Activated T-cell treated with anti-CD3 and anti-CD28 coated beads for 48 hours (primary cell): ENCODE data around the gene PIK3AP1.
A peak's percentile ranks its signal among the peaks of the same experiment; 100 is the strongest.
"Not testable (repeated sequence)": the region's sequence is repeated elsewhere in the genome, so short reads cannot be mapped to it uniquely, and the experiment has no call there.

Experiments used
- DNase-seq: peaks from one replicate; pipeline ENCODE4 v3.0.0-alpha.2; 2020; ENCODE audit warnings: low read depth

PIK3AP1 gene

DNA sequence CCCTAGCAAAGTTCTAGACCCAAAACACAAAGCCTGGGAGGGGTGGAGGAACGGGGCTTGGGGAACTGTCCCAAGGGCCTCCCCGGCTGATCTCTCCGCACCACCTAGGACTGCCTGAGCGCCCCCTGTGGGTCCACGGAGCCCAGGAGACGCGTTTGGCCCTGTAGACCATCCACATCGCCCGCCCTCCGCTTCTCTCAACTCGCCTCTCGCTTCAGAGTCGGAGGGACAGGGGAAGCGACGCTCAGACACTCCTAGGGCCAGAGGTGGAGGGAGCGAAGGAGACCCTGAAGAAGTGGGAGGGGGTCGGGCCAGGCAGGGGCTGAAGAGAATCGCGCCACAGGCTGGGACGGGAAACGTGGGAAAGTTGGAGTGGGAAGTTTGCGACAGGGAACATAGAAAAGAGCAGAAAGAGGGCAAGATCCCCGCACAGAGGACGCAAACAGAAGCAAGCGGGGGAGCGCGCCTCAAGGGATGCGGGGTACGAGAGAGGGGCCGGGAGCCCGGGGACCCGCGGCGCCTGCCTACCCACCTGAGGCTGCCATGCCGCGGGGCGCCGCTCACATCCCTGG, 378 bp downstream of the PIK3AP1 start:
- peak; percentile 51 for DNase-seq

DNA sequence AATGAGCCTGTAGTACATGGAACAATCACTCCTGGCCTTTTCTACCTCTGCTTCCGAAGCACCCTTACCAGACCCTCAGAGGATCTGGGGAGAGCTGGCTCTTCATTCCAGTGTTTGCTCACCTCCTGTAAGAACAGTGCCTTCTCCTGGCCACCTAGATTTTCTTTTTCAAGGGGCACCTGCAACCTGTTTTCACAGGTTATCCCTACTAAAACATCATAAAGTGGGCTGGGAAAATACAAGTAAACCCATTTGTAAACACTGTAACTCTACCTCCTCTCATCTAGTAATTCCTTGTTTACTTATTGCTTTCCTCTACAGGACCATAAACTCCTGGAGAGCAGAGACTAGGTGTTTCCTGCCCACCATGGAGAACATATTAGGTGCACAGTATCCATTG, 1.1 kb downstream of the PIK3AP1 start:
- DNase-seq: no peak

DNA sequence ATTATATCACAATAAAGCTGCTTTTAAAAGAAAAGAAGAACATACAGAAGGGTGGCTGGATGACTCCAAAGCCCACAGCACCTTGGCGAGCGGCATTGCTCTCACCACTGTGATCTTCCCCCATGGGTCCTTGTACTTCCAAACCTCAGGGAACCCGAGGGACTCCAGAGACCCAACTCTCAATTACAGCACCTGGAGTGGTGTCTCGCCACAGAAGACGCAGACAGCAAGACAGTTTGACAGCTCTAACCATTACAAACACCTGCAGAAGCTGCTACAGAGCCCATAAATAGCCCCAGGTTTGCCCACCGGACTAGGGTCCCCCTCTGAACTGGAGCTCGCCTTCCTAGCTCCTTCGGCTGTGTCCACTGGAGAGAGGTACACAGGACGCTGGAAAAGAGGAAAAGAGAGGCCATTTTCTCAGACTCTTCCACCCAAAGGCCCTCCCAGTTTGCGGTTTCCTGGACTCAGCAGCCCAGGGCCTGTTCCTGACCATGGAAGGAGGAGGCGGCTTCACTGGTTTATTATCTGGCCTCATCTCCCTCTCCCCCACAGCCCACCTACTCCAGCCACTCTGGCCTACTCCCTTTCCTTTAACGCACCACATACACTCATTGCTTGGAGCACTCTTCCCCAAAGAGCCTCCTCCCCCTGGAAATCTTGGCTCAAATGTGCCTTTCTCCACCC, 1.9 kb downstream of the PIK3AP1 start:
- no peak for DNase-seq

DNA sequence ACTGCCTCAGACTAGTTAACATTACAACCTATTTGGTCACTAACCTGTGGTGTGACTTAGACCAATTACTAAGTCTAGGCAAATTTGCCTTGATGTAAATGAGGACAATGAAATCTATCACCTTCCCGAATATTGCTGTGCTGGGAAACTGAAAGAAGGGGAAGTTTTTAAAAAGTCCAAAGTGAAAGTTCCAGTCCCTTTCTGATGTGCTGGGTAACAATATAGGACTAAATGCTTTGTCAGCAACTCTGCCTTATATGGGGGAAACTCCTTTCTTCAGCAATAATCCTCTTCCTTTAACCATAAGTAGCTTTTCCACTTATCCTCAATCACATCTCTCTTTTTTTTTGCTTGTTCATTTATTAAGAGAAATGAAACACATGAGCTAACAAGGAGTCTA, 3.9 kb downstream of the PIK3AP1 start:
- DNase-seq: no peak

DNA sequence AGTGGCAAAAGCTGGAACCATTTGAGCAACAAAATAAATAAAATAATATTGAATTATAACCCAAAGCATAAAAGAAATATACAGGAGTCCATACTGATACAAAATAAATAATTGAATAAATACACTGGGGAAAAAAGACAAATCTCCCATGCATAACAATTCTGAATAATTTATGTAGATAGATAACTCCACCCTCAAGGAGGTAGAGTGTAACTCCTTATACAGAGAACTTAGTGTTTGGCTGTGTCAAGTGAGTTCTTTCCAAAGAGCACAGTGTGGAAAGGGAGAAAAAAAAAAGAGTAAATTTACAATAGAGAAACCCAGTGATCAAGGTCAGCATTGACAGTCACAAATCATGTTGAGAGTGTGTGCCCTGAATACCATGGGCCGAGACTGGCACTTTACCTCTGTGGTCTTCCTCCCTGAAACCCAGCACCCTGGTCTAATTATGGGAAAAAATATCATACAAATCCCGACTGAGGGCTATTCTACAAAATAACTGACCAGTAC, 5.5 kb downstream of the PIK3AP1 start:
- DNase-seq: no peak

DNA sequence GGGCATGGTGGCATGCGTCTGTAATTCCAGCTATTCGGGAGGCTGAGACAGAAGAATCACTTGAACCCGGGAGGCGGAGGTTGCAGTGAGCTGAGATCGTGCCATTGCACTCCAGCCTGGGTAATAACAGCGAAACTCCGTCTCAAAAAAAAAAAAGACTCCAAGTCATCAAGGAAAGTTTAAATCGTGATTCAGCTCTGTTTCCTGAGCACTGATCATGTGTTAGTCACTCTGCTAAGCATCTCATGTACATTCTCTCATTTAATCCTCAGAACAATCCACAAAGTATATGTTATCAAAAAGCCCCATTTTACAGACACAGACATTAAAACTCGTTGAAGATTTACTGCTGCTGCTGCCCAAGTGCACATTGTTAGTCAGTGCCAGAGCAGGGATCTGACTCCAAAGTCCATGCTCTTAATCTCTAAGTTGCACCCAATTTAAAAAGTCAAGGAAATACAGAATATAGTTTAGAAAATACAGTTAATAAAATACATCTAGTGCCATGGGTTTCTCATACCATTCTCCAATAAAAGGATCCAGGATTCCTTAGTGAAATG, 6.2 kb downstream of the PIK3AP1 start:
- no peak for DNase-seq

DNA sequence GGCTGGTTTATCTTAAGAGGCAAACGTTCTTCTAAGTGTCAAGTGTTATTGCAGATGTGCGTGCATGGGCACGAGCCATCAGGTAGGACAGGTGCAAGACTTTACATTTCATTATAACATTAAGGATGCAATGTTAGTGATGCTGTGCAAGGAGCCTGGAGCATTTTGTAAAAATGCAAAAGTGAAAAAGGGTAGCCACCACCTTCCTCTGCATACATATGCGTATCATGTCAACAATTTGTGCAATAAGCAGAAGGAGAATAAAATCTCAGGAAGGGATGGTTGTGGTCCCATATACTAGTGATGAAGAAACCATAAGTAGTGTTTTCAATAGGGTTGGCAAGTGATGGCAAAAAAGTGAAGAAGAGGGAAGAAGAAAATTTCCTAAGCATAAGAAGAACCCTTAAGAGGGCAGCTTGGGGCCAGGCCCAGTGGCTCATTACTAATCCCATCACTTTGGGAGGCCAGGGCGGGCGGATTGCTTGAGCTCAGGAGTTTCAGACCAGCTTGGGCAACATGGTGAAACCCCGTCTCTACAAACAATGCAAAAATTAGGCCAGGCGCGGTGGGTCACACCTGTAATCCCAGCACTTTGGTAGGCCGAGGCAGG, 7.5 kb downstream of the PIK3AP1 start:
- no peak for DNase-seq

DNA sequence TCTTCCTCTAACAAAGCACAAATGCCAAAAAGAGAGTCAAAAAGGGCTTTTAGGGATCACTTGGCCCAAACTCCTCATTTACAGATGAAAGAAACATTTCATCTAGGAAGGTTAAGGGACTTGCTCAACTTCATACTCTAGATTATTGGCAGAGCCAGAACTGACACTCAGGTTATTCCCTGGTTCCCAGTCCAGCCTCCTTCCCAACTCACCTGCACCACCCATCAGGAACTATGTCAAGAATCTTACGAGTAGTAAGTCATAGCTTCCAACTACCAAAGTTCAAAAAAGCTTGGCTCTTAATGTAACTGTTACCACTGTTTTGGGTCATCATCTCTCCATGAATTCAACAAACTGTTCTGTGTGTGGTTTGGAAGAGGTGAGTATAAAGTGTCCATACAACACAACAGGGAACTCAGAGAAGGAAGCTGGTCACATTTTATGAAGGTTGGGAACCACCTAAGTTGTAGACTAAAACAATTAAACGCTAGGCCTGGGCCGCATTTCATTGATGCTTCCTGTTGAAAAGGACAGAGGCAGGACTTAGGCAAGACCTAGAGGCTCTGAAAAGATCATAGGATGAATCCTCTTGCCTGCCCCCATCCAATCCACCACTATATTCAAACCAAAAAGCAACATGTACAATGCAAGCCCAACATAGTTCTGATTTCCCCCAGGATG, 9.1 kb downstream of the PIK3AP1 start:
- no peak for DNase-seq

DNA sequence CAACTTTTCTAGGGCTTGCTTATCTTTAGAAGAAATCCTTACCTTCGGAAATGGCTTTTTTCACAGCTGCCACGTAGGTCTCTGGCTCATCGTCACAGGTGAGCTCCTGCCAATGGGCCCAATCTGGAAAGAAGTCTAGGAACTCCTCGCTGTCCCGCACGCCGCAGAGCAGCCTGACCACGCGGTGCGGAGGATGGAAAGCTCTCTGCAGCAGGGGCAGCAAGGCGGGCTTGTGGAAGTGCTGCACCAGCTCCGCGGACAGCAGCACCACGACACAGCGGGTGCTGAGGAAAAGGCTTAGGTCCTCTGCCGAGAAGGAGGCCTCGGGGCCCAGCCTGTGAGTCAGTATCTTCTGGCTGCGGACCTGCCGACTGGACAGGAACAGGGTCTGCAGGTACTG, 10.8 kb downstream of the PIK3AP1 start:
- no peak for DNase-seq

DNA sequence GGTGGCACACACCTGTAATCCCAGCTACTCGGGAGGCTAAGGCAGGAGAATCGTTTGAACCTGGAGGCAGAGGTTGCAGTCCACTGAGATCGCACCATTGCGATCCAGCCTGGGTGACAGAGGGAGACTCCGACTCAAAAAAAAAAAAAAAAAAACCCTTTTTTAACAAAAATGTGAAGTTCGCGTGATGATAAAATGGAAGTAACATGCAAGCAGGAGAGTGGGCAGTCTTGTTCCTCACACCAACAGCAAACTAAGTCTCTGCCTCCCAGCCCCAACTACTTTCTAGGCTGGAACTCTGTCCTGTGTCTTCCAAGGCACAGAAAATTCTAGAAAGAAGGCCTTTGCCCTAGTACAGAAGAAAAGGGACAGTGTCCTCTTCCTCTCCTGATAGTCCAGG, 11.3 kb downstream of the PIK3AP1 start:
- no peak for DNase-seq

DNA sequence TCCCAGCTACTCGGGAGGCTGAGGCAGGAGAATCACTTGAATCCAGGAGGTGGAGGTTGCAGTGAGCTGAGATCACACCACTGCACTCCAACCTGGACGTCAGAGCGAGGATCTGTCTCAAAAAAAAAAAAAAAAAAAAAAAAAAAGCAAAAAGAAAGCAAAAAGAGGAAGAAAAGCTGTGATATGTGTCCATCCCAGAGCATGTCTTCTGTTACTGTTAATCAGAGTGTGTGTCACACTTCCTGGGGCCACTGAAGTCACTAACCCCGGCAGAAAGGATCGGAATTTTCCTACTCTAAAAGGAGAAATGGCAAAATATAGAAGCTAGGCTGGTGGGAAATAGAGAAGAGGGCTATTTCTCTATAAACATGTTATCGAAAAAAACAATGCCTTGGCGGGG, 11.9 kb downstream of the PIK3AP1 start:
- DNase-seq: no peak

DNA sequence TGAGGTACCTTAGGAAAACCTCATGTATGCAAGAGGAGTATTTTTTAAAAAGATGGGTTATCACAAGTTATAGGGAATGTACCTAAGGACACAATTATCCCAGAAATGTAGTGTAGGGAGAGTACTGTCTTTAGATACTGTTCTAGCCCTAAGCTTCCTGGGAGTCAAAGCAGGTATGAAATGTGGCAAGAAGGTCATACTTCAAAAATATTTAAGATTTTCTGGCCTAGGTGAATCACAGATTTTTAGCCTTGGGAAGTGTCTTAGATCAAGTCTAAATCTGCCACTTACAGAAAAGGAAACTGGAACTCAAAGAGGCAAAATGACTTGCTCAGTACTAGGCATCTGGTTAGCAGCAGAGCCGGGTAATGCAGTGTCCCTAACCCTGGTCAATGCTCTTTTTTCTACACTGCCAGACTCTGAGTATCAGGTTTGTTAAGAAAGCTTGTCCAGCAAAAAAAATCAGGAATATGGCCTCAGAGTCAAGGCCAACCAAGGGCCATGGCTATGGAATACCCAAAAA, 13.9 kb downstream of the PIK3AP1 start:
- DNase-seq: no peak

DNA sequence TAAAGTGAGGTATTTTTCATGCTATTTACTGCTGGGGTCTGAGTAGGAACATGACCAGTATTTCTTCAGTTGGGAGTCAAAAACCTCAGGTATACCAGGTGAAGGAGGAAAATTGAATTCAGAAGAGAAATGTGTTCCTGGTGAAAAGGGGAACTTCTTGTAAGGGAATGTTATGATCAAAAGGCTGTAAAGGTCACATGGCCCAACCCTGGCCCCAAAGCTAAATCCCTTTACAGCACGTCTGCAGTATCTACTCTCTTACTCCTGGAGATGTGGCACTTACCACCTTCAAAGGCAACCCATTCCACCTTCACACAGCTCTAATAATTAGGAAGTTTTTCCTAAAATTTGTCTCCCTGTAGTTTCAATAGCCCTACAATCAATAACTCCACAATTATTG, 15.2 kb downstream of the PIK3AP1 start:
- no peak for DNase-seq

DNA sequence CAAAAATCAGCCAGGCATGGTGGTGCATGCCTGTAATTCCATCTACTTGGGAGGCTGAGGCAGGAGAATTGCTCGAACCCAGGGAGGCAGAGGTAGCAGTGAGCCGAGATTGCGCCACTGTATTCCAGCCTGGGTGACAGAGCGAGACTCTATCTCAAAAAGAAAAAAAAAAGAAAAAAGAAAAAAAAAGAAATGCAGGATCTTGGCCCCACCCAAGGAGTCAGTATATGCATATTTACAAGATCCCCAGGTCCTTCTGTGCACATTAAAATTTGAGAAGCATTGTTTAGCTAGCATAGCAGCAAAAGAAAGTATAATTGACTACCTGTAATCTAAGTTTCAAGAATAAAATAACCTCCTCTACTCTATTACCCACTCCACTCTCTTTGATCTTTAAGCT, 15.8 kb downstream of the PIK3AP1 start:
- no peak for DNase-seq

DNA sequence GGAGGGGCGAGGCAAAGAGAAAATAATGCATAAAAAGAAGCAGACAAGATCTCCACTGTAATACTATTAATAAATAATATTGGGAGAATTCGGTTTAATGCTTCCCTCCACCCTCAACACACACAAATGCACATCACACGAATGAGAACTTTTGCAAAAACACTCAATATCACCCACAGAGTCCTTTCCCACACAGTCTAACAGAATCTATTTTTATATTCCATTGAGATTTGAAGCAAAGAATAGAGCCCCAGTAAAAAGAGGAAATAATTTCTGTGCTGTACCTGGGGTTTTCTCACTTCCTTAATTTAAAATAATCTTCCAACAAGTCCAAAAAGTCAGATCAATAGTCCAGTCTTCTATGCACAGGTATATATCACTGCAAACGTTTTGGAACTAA, 17.0 kb downstream of the PIK3AP1 start:
- no peak for DNase-seq

DNA sequence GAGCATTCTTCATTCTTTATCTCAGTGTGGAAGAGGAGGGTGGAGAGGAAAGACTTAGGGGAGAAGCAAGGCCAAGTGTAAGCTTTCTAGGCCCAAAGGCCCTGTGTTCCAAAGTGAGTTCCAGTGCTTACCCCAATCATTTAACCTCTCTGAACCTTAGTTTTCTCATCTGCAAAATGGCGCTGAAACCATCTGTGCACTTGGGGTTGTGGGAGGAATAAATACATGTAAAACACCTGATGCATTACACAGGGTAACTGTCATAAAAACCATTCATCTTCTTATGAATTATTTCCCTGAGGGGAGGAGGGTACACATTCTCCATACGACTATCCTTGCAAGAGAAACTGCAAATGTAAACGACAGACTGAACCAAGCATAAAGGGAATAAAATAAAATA, 19.0 kb downstream of the PIK3AP1 start:
- DNase-seq: no peak

DNA sequence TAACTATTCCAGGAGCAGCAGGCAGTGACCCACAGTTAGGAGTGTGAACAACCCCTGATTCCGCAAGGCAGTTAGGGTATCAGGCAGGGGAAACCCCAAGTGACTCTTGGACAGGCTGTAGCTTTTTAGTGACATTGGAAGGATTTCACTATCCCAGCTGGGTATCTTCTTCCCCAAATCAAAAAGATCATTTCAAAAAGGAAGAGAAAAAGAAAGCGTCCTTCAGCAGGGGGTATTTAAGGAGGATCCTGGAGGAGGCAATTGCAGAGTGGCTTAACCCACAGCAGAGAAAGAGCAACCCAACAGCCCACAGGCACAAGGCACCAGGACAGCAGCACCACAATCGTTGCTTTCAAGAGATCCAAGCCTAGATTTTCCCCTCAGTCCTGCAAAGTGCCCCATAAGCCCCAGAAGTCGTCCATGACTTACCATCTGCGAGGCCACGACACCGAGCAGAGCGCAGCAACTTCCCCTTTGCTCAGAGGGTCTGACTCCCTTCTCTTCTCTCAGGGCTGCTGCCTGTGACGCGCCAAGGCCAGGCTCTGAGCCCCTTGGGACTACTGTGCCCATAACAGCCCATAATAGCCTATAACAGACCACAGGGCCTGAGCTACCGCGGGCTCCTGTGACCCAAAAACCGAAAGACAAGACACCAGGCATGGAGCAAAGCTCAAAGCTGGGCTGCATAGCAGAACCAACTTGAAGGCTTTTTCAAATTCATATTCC, 19.8 kb downstream of the PIK3AP1 start:
- no peak for DNase-seq

DNA sequence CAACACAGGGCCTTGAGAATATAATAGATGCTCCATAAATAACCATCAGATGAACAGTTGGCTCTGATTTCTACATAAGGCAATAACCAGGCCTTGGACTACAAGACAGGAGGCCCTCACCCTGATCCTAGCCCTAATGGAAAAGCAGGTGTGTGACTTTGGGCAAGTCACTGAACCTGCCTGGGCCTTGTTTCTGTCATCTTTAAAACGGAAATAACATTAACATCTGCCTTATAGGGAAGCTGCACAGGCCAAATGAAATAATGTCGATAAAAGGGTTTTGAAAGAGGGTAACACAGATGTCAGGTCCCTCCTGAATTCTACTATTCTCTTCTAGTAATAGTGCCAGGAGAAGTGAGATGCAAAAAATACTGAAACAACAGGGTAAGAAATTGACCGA, 20.7 kb downstream of the PIK3AP1 start:
- DNase-seq: no peak

DNA sequence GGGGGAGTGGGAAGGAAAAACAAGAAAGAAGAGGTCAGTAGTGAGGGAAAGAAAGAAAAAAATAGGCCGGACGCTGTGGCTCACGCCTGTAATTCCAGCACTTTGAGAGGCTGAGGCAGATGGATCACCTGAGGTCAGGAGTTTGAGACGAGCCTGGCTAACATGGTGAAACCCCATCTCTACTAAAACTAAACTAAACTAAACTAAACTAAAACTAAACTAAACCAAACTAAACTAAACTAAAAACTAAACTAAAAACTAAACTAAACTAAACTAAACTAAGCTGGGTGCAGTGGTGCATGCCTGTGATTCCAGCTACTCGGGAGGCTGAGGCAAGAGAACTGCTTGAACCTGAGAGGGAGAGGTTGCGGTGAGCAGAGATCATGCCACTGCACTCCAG, 22.0 kb downstream of the PIK3AP1 start:
- not testable (repeated sequence) for DNase-seq

DNA sequence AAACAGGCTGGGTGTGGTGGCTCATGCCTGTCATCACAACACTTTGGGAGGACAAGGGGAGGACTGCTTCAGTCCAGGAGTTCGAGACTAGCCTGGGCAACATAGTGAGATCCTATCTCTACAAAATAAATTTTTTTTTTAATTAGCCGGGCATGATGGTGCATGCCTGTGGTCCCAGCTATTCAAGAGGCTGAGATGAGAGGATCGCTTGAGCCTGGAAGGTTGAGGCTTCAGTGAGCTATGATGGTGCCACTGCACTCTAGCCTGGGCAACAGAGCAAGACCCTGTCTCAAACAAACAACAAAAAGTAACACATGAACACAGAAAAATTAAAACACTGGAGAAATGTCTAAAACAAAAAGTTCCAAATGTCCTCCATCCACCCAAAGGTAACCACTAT, 22.9 kb downstream of the PIK3AP1 start:
- no peak for DNase-seq

DNA sequence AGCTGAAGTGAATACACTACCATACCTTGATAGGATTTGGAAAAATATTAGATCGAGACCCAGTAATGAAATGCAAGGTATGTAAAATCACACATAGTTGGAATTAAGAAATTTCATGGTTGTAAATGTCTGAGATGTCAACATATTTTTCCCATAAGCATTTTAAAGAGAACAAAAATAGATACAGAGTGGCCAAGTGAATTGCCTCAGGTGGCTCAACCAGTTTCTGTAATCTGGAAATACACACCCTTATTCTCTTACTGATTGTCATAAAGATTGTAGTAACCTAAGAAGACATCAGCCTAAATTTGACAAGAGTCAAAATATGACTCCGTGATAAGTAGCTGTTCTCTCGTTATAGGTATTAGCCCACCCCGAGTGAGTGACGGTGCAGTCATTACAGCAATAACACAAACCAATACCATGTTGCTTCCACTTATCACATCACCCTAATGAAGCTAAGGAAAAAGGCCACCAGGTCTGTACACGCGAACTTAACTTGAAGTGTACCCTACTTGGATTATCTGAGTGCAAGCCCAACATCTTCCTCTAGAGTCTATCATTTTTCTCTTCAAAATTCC, 23.4 kb downstream of the PIK3AP1 start:
- DNase-seq: no peak
